HPDE6-E6E7 (cell line): ENCODE data around the gene ANP32A.
A peak's percentile ranks its signal among the peaks of the same experiment; 100 is the strongest.

ENCODE experiments used
- DNase-seq: peaks from one replicate; pipeline ENCODE4 v3.0.0; 2011; ENCODE audit warnings: missing footprints; ENCODE audit errors: extremely low spot score

Gene ANP32A

GRCh38 chr15:68797599-68798345, 22.9 kb downstream of the ANP32A start:
- no peak for DNase-seq

GRCh38 chr15:68797191-68797590, 23.5 kb downstream of the ANP32A start:
- DNase-seq = no peak

- DNase-seq = no peak
Measured at GRCh38 chr15:68796576-68796975, 24.1 kb downstream of the ANP32A start.

- peak; percentile 89 for DNase-seq
Measured at GRCh38 chr15:68795298-68795848, 25.3 kb downstream of the ANP32A start.

GRCh38 chr15:68794863-68795262, 25.8 kb downstream of the ANP32A start:
- no peak for DNase-seq

GRCh38 chr15:68794307-68794706, 26.4 kb downstream of the ANP32A start:
- no peak for DNase-seq

- no peak for DNase-seq
Measured at GRCh38 chr15:68793776-68794175, 26.9 kb downstream of the ANP32A start.

GRCh38 chr15:68792901-68793766, 27.6 kb downstream of the ANP32A start:
- no peak for DNase-seq

- no peak for DNase-seq
Measured at GRCh38 chr15:68791431-68792283, 29.0 kb downstream of the ANP32A start.

- no peak for DNase-seq
Measured at GRCh38 chr15:68790910-68791309, 29.8 kb downstream of the ANP32A start.

- no peak for DNase-seq
Measured at GRCh38 chr15:68790242-68790575, 30.5 kb downstream of the ANP32A start.

GRCh38 chr15:68789534-68790241, 31.0 kb downstream of the ANP32A start:
- no peak for DNase-seq

GRCh38 chr15:68789091-68789490, 31.6 kb downstream of the ANP32A start:
- no peak for DNase-seq

- DNase-seq = no peak
Measured at GRCh38 chr15:68788264-68788624, 32.5 kb downstream of the ANP32A start.

GRCh38 chr15:68787609-68788263, 33.0 kb downstream of the ANP32A start:
- peak; percentile 73 for DNase-seq

GRCh38 chr15:68786753-68787152, 33.9 kb downstream of the ANP32A start:
- no peak for DNase-seq

- DNase-seq = no peak
Measured at GRCh38 chr15:68785541-68785940, 35.2 kb downstream of the ANP32A start.

- DNase-seq = no peak
Measured at GRCh38 chr15:68784206-68784605, 36.5 kb downstream of the ANP32A start.

- DNase-seq = peak; percentile 33
Measured at GRCh38 chr15:68783226-68784058, 37.3 kb downstream of the ANP32A start.
